Neutrophil (primary cell): Measurements from ENCODE around the gene TMCC3.

Experiments used
- H3K27ac ChIP-seq: fragments of 200-600 bp; sonication (generic); 2 replicates; pipeline ENCODE4 v1.5.1; 2016; ENCODE audit warnings: mild to moderate bottlenecking, moderate library complexity
- H3K27me3 ChIP-seq: fragments of 200-600 bp; sonication (generic); 2 replicates; pipeline ENCODE4 v1.6.0; 2016; ENCODE audit warnings: mild to moderate bottlenecking
- H3K36me3 ChIP-seq: fragments of 200-600 bp; sonication (generic); 2 replicates; pipeline ENCODE4 v1.5.1; 2017
- H3K4me1 ChIP-seq, 2 experiments: fragments of 200-600 bp in 1 of 2; sonication (generic) in 1 of 2; 1 replicate in 1 of 2; 2 replicates in 1 of 2; pipeline versions ENCODE4 v1.5.1 to v1.6.1; 2013 to 2016; ENCODE audit warnings: low read depth in 1 of 2, low read length in 1 of 2, mild to moderate bottlenecking in 1 of 2, moderate library complexity in 1 of 2; ENCODE audit not compliant: control insufficient read depth in 1 of 2, insufficient read depth in 1 of 2
- H3K4me3 ChIP-seq, 2 experiments: fragments of 200-600 bp in 1 of 2; sonication (generic) in 1 of 2; 1 replicate in 1 of 2; 2 replicates in 1 of 2; pipeline ENCODE4 v1.5.1; 2013 to 2016; ENCODE audit warnings: low read depth in 1 of 2, low read length in 1 of 2, mild to moderate bottlenecking in 1 of 2, moderate library complexity in 1 of 2
- H3K9me3 ChIP-seq: fragments of 200-600 bp; sonication (generic); 2 replicates; pipeline ENCODE4 v1.5.1; 2016
- CTCF ChIP-seq: fragments of 200-600 bp; sonication (generic); IDR thresholded peaks from 2 replicates; pipeline ENCODE4 v1.5.1; 2016; ENCODE audit warnings: antibody characterized with exemption

Gene TMCC3

GRCh38 chr12:94656556-94656955 lies 6.2 kb upstream of the TMCC3 start:
- peak overlapping the region; percentile 46 for H3K27ac ChIP-seq
- H3K9me3 ChIP-seq = no peaks in the 10 kb centered on the region
- no peaks in the 10 kb centered on the region for H3K36me3 ChIP-seq
- no peak overlapping the region for H3K4me3 ChIP-seq
- no peak for TF ChIP-seq CTCF
- peaks cover 10 to 12% of the 10 kb centered on the region in 2 experiments for H3K4me1 ChIP-seq
- H3K27me3 ChIP-seq = peaks cover 16% of the 10 kb centered on the region

GRCh38 chr12:94649349-94650142 lies 811 bp downstream of the TMCC3 start:
- Histone ChIP-seq H3K36me3 (no peaks in the 10 kb centered on the region), H3K4me3 (peak overlapping the region; percentile 80 to 99), H3K4me1 (peaks cover 48 to 59% of the 10 kb centered on the region in 2 experiments), H3K9me3 (no peaks in the 10 kb centered on the region), H3K27me3 (peaks cover 42% of the 10 kb centered on the region), H3K27ac (peak overlapping the region; percentile 88)
- peak; percentile 58 for TF ChIP-seq CTCF

- Histone ChIP-seq H3K9me3 (no peaks in the 10 kb centered on the region), H3K27ac (peak overlapping the region; percentile 88), H3K4me1 (peaks cover 58 to 68% of the 10 kb centered on the region in 2 experiments), H3K36me3 (no peaks in the 10 kb centered on the region), H3K27me3 (peaks cover 42% of the 10 kb centered on the region), H3K4me3 (peak overlapping the region; percentile 80 to 99)
- TF ChIP-seq CTCF = no peak
Measured at GRCh38 chr12:94648578-94648977, 1.8 kb downstream of the TMCC3 start.

GRCh38 chr12:94644141-94644979 lies 6.0 kb downstream of the TMCC3 start:
- peaks cover 21% of the 10 kb centered on the region for H3K27me3 ChIP-seq
- peak; percentile 36 for TF ChIP-seq CTCF
- H3K4me1 ChIP-seq = peaks cover 95 to 100% of the 10 kb centered on the region in 2 experiments
- H3K9me3 ChIP-seq = no peaks in the 10 kb centered on the region
- peak overlapping the region; percentile 91 for H3K27ac ChIP-seq
- H3K4me3 ChIP-seq = peak overlapping the region; percentile 50 to 56
- peaks cover 4% of the 10 kb centered on the region for H3K36me3 ChIP-seq

- peak overlapping the region; percentile 50 to 56 for H3K4me3 ChIP-seq
- H3K27me3 ChIP-seq = peaks cover 20% of the 10 kb centered on the region
- TF ChIP-seq CTCF = peak; percentile 42
- H3K9me3 ChIP-seq = no peaks in the 10 kb centered on the region
- peaks cover 4% of the 10 kb centered on the region for H3K36me3 ChIP-seq
- peaks cover 95 to 100% of the 10 kb centered on the region in 2 experiments for H3K4me1 ChIP-seq
- H3K27ac ChIP-seq = peak overlapping the region; percentile 91
Measured at GRCh38 chr12:94643606-94644005, 6.8 kb downstream of the TMCC3 start.
